HG03066 (cell line): Measurements from ENCODE around the gene ACTMAP.
"Not testable (repeated sequence)": the region's sequence is repeated elsewhere in the genome, so short reads cannot be mapped to it uniquely, and the experiment has no call there.

Experiments used
- ATAC-seq: cut with Tn5 transposase; IDR thresholded peaks from one replicate; pipeline ENCODE4 v1.9.1; 2021; ENCODE audit warnings: low read depth; ENCODE audit not compliant: unreplicated experiment

Gene ACTMAP, protein sequence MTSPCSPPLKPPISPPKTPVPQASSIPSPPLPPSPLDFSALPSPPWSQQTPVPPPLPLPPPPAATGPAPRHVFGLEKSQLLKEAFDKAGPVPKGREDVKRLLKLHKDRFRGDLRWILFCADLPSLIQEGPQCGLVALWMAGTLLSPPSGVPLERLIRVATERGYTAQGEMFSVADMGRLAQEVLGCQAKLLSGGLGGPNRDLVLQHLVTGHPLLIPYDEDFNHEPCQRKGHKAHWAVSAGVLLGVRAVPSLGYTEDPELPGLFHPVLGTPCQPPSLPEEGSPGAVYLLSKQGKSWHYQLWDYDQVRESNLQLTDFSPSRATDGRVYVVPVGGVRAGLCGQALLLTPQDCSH

GRCh38 chr19:40750058-40750873 lies at the start of gene ACTMAP:
TSS of gene ACTMAP (minus strand) at chr19:40750477. CDS start at chr19:40749803, 674 bp downstream.
- peak; percentile 80 for ATAC-seq

GRCh38 chr19:40799558-40800338 lies 49.5 kb upstream of the ACTMAP start:
- ATAC-seq = no peak

- peak; percentile 78 for ATAC-seq
These were observed 48.6 kb upstream of the ACTMAP start, which contains the start of gene EGLN2 for GRCh38 chr19:40798683-40799557. TSS of gene EGLN2 (plus strand) at chr19:40799191. CDS start at chr19:40800573, 1,382 bp downstream.

- ATAC-seq = no peak
These were observed 47.8 kb upstream of the ACTMAP start for GRCh38 chr19:40797963-40798682.

GRCh38 chr19:40797166-40797962 lies 47.1 kb upstream of the ACTMAP start:
- ATAC-seq = no peak

DNA sequence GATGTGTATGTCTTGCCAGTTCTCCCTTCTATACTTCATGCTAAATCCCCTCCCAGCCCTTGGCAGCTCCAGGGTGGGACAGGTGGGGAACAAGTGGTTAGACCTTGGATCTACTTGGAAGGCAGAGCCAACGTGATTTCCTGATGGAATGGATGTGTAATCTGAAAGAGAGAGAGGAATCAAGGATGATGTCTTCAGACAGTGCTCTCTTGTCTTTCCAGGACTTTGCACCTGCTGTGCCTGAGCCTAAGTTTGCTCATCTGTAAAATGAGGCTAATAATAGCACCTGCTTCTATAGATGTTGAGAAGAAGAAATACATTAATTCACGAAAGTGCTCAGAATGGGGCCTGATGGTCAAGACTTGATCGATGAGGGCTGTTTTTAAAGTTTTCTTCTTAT lies 41.7 kb upstream of the ACTMAP start:
- ATAC-seq = no peak

DNA sequence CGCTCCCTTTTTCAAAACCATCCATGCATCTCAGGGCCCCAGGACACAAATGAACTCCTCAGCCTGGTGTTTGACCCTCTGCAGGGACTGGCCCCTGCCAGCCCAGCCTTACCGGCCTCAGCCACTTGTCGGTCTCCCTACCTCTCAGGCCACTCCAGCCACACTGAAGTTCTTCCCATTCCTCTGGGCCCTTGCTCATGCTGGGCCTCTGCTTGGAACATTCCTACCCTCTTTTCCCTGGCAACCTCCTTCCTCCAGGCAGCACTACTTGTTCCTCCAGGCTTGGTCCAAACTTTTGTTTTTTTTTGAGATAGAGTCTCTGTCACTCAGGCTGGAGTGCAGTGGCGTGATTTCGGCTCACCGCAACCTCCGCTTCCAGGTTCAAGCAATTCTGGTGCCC lies 41.1 kb upstream of the ACTMAP start:
- ATAC-seq = no peak

- no peak for ATAC-seq
These were observed 36.1 kb upstream of the ACTMAP start for GRCh38 chr19:40786060-40787037.

DNA sequence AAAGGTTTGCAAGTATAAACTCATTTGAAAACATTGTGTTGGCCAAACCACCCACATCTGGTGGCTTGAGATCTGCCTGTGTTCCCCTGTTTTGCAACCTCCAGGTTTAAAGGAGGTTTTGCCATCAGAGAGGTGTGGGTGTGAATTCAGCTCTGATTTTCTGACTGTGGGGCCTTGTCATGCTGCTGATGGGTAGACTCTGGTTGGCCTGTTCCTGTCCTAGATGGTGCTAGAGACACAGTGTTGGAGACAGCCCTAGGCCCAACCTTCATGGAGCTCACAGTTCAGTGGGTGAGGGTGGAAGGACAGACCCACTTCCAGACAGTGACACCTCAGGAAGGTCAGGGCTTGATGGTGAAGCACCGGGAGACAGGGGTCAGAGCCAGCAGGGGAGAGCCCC lies 35.2 kb upstream of the ACTMAP start:
- ATAC-seq = no peak

DNA sequence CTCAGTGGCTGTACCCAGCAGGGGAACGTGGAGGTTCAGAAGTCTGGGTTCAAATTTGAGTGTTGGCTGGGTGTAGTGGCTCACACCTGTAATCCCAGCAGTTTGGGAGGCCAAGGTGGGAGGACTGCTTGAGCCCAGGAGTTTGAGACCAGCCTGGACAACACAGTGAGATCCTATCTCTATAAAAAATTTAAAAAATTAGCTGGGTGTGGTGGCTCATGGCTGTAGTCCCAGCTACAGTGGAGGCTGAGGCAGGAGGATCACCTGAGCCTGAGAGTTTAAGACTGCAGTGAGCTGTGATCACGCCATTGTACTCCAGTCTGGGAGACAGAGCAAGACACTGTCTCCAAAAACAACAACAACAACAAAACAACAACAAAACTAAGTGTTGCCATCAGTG lies 33.9 kb upstream of the ACTMAP start:
- not testable (repeated sequence) for ATAC-seq

- ATAC-seq = no peak
These were observed 33.4 kb upstream of the ACTMAP start for GRCh38 chr19:40783711-40784110.

- no peak for ATAC-seq
These were observed 30.9 kb upstream of the ACTMAP start for GRCh38 chr19:40781140-40781539.

GRCh38 chr19:40780582-40780981 lies 30.3 kb upstream of the ACTMAP start:
- ATAC-seq = no peak

DNA sequence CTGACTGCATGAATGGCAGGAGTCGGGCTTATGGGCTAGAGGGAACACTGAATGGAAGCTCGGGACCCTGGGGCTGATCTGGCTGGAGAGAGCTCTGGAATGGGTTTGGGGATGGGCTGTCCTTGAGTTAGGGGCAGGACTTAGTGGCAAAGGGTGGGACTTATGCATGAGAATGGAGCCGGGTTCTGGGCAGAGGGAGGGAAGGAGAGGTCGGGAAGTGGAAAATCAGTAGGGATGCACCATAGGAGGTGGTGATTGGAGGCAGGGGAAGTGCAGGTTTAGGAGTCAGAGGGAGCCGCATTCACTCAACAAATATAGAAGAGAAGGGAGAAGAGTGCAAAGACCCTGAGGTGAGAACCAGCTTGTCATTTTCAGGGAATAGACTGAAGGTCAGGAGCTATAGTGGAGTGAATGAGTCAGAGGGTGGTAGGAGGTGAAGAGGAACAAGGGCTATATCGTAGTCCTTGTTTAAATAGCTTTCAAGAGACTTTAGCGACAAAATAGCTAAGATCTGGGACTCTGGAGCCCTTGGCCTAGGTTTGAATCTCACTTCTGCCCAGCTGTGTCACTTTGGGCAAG lies 28.5 kb upstream of the ACTMAP start:
- ATAC-seq = no peak

GRCh38 chr19:40777937-40778705 lies 27.8 kb upstream of the ACTMAP start, which contains the start of gene RAB4B:
TSS of gene RAB4B (plus strand) at chr19:40778247. CDS start at chr19:40778376, 129 bp downstream.
- ATAC-seq = peak; percentile 57

DNA sequence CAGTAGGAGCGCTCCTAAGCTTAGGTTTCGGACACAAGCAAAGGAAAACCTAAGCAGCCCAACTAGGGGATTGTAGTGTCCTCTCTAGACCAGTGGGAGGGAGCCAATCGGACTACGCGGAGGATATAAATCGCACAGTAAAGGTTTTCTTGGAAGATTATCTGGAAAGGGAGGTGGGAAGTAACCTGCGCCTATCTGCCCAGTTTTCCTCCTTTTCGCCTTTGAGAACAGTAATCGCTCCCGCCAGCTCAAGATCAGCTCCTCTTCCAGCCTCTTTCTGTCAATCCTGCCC lies 27.3 kb upstream of the ACTMAP start:
- no peak for ATAC-seq
